Measurements from ENCODE around the gene BAIAP2.

DNA sequence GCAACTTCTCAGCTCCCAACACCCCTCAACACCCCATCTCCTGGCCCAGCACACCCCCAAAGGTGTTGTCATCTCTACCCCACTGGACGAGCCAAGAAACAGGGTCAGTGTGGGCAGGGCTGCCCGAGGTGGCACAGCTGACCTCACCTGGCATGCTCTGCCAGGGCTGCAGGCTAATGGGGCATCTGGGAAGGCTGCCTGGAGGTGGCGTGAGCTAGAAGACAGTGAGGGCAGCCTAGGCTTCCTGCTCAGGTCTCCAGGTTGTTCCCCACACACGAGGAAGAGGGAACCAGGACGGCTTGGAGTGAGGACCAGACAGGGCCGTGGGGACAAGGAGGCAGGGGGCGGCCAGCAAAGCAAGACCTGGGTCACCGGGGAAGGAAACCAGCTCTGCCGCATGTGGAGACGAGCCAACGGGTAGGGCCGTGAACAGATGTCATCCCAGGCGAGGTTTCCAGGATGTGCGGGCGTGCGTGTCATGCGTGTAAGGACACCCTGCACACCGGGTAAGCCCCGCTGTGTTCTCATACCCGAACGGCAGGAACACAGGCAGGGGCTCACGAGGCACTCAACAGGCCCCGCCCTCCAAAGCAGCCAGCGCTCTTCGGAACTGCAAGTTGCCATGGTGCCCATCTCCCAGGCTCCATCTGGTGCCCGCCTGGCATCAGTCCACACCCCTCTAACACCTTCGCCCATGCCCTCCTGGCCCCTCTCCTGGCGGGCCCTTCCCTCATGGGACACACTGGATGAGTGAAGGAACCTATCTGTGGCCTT is 100.7 kb downstream of the BAIAP2 start:
- TF ChIP-seq CTCF (IDR thresholded peaks at IDR 0.05; ENCODE audit: extremely low read depth in 1 of 2, insufficient read depth in 1 of 2, low read depth in 1 of 2, low read length in 2 of 2) = no peak
- TF ChIP-seq POLR2A (IDR thresholded peaks at IDR 0.05; ENCODE audit: low read depth, low read length) = no peak
- TF ChIP-seq EZH2 (IDR thresholded peaks at IDR 0.05; ENCODE audit: borderline replicate concordance, low read depth, low read length, severe bottlenecking) = no peak
- TF ChIP-seq, protein P1, sequence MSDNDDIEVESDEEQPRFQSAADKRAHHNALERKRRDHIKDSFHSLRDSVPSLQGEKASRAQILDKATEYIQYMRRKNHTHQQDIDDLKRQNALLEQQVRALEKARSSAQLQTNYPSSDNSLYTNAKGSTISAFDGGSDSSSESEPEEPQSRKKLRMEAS (IDR thresholded peaks at IDR 0.05; ENCODE audit: insufficient read depth, insufficient read length) = no peak
- TF ChIP-seq POLR2AphosphoS5 (IDR thresholded peaks at IDR 0.05; ENCODE audit: insufficient read depth, low read depth, low read length) = no peak
- TF ChIP-seq MYC (IDR thresholded peaks at IDR 0.05; ENCODE audit: low read depth, low read length) = no peak
- TF ChIP-seq GATA2 (IDR thresholded peaks at IDR 0.05; ENCODE audit: insufficient read depth, insufficient read length, low read depth, low read length) = no peak
- no peak for TF ChIP-seq FOS (IDR thresholded peaks at IDR 0.05; ENCODE audit: borderline replicate concordance, insufficient read depth, low read length)
- no peak for TF ChIP-seq JUN (IDR thresholded peaks at IDR 0.05; ENCODE audit: borderline replicate concordance, insufficient read depth, insufficient read length, low read depth)

All from endothelial cell of umbilical vein (primary cell).